Glutamatergic neuron (in vitro differentiated cells): ENCODE data around the gene SNN. TPM values are rescaled to one million over a fixed set of nuclear protein-coding genes. Genes with fewer than 3 reads are reported as not detected.

Experiments used
- DNase-seq: peaks from one replicate; pipeline ENCODE4 v3.0.0; 2022
- H3K27ac Mint-ChIP-seq: one replicate; pipeline ENCODE4 v1.8.0; 2020; ENCODE audit warnings: mild to moderate bottlenecking, mixed read lengths, inconsistent platforms; ENCODE audit not compliant: unreplicated experiment
- H3K27me3 Mint-ChIP-seq: one replicate; pipeline ENCODE4 v1.8.0; 2020; ENCODE audit warnings: mild to moderate bottlenecking, moderate library complexity, mixed read lengths, inconsistent platforms; ENCODE audit not compliant: unreplicated experiment
- H3K36me3 Mint-ChIP-seq: one replicate; pipeline ENCODE4 v1.8.0; 2020; ENCODE audit warnings: mild to moderate bottlenecking, mixed read lengths, inconsistent platforms; ENCODE audit not compliant: unreplicated experiment
- H3K4me1 Mint-ChIP-seq: one replicate; pipeline ENCODE4 v1.8.0; 2020; ENCODE audit warnings: mild to moderate bottlenecking, low read depth, mixed read lengths, inconsistent platforms; ENCODE audit not compliant: unreplicated experiment
- H3K4me3 Mint-ChIP-seq: one replicate; pipeline ENCODE4 v1.8.0; 2020; ENCODE audit warnings: mild to moderate bottlenecking, mixed read lengths, inconsistent platforms; ENCODE audit not compliant: unreplicated experiment
- H3K9me3 Mint-ChIP-seq: one replicate; pipeline ENCODE4 v1.8.0; 2020; ENCODE audit warnings: mild to moderate bottlenecking, moderate library complexity, mixed read lengths, inconsistent platforms; ENCODE audit not compliant: unreplicated experiment
- CTCF ChIP-seq: fragments of 200-600 bp; sonication (generic); IDR thresholded peaks from one replicate; pipeline ENCODE4 v1.5.0; 2021; ENCODE audit not compliant: partially characterized antibody, unreplicated experiment
- total RNA-seq: library from RNA; stranded (reverse); fragmentation: NEBNext Ultra II Directional; extraction: Animal tissue kit (Norgen Biotek cat#: 25700); gene quantifications from one replicate; pipeline ENCODE4 v1.2.1, GENCODE V29; 2021; ENCODE audit not compliant: unreplicated experiment

Gene SNN
- total RNA-seq, 1 donor from 2014 or later = 491 TPM

- no peaks in the 10 kb centered on the region for H3K36me3 Mint-ChIP-seq
- no peak overlapping the region for H3K4me3 Mint-ChIP-seq
Measured at GRCh38 chr16:11706180-11706742, 38.0 kb downstream of the SNN start.

GRCh38 chr16:11707679-11708197 lies 39.5 kb downstream of the SNN start:
- no peak for TF ChIP-seq CTCF
- Mint-ChIP-seq H3K27ac (no peak overlapping the region), H3K4me1 (peaks cover 6% of the 10 kb centered on the region), H3K9me3 (peaks cover 3% of the 10 kb centered on the region), H3K36me3 (no peaks in the 10 kb centered on the region), H3K27me3 (no peaks in the 10 kb centered on the region), H3K4me3 (no peak overlapping the region)
- no peak for DNase-seq

More at GRCh38 chr16:11706180-11706742, 38.0 kb downstream of the SNN start:
- H3K27me3 Mint-ChIP-seq = no peaks in the 10 kb centered on the region
- no peaks in the 10 kb centered on the region for H3K9me3 Mint-ChIP-seq
- no peak for DNase-seq
- H3K27ac Mint-ChIP-seq = no peak overlapping the region
- H3K4me1 Mint-ChIP-seq = peaks cover 6% of the 10 kb centered on the region
- no peak for TF ChIP-seq CTCF

GRCh38 chr16:11708421-11708820 lies 40.2 kb downstream of the SNN start:
- Mint-ChIP-seq H3K4me1 (peaks cover 6% of the 10 kb centered on the region), H3K4me3 (no peak overlapping the region), H3K9me3 (peaks cover 3% of the 10 kb centered on the region), H3K27me3 (no peaks in the 10 kb centered on the region), H3K27ac (no peak overlapping the region), H3K36me3 (no peaks in the 10 kb centered on the region)
- no peak for TF ChIP-seq CTCF
- no peak for DNase-seq

- Mint-ChIP-seq H3K4me1 (peaks cover 4% of the 10 kb centered on the region), H3K27ac (no peak overlapping the region), H3K4me3 (no peak overlapping the region), H3K9me3 (peaks cover 3% of the 10 kb centered on the region), H3K27me3 (peaks cover 2% of the 10 kb centered on the region), H3K36me3 (no peaks in the 10 kb centered on the region)
- no peak for DNase-seq
- TF ChIP-seq CTCF = no peak
Measured at GRCh38 chr16:11711662-11712061, 43.4 kb downstream of the SNN start.

- Mint-ChIP-seq H3K27ac (no peak overlapping the region), H3K4me1 (peaks cover 4% of the 10 kb centered on the region), H3K36me3 (no peaks in the 10 kb centered on the region), H3K27me3 (peaks cover 2% of the 10 kb centered on the region), H3K9me3 (peaks cover 3% of the 10 kb centered on the region), H3K4me3 (no peak overlapping the region)
- TF ChIP-seq CTCF = no peak
- no peak for DNase-seq
Measured at GRCh38 chr16:11712122-11712521, 43.9 kb downstream of the SNN start.
